Superior temporal gyrus (tissue), 1 donor: ENCODE data around the gene ADGRD2.

ENCODE experiments used
- DNase-seq: peaks from one replicate; pipeline ENCODE4 v3.0.0-alpha.2; 2016; ENCODE audit errors: extremely low spot score

Gene ADGRD2

GRCh38 chr9:124436320-124436719 lies 13.9 kb upstream of the ADGRD2 start:
- no peak for DNase-seq

DNA sequence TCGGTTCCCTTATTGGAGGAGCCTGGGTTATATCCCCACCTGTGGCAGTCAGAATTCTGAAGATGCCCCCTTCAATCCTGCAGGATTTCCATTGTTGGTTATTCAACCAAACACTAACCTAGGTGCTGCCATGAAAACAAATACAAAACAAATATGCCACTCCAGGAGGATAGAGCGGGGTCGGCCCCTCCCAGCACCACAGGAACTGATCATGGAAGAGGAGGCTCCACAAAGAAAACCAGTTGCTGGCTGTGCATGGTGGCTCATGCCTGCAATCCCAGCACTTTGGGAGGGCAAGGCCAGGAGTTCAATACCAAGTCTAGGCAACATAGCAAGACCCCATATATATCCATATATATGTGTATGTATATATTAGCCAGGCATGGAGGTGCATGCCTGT lies 13.2 kb upstream of the ADGRD2 start:
- no peak for DNase-seq

DNA sequence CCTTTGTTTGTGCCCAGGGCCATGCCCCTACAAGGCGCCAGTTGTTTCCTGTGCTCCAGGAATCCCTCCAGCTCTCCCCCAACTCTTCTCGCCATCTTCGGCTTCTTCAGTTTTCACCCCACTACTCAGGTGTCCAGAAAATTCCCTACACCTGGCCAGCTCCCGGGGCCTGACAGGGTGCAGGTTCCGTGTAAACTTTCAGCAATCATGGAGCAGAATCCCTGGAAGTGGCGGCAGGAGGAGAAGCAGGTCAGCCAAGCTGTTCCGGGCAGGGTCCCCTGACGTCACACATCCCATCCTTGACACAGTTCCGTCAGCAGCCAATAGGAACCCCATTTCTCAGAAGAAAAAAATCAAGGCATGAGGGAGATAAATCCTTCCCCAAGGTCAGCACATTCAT lies 12.2 kb upstream of the ADGRD2 start:
- no peak for DNase-seq

- no peak for DNase-seq
Observed at GRCh38 chr9:124439086-124439485, 11.2 kb upstream of the ADGRD2 start.

DNA sequence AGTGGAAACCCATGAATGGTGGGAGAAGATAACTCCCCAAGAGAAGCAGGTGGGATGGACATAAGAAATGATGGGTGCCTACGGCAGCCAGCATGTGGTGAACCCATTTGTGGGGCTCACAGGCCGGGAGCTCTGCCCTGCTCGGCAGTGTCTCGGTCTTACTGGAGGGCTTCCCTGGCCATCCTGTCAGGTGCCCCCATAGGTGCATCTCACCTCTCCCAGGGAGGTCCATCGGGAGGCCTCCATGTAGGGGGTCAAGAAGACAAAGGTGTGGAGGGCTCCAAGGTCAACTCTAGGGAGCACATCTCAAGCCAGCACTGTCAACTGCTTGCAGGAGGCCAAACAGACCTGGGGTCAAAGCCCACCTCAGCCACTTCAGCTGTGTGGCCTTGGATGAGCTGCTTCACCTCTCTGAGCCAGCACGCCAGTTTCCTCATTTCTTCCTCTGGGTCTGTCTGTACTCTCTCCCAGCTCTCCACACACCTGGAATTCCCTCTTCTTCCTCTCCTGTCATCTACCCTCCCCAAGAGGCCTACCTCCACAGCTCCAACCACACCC lies 10.5 kb upstream of the ADGRD2 start:
- no peak for DNase-seq

DNA sequence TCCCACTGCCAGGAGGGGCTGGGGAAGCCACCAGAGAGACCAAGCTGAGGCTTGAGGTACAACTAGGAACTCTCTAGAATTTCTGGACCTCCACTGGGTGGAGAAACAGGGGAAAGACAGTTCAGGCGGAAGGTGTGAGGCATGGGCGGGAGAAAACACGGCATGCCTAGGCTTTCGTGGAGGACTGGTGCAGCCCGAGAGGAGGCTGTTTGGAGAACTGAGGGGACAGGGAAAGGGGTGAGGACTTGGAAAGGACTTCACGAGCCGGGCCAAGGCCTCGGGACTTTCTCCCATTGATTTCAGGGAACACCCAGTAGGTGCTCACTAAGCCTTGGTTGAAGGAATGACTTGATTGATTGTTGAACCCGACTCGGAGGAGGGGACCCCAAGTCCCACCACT lies 9.5 kb upstream of the ADGRD2 start:
- DNase-seq, result no peak

GRCh38 chr9:124441291-124441690 lies 9.0 kb upstream of the ADGRD2 start:
- DNase-seq, result no peak

DNA sequence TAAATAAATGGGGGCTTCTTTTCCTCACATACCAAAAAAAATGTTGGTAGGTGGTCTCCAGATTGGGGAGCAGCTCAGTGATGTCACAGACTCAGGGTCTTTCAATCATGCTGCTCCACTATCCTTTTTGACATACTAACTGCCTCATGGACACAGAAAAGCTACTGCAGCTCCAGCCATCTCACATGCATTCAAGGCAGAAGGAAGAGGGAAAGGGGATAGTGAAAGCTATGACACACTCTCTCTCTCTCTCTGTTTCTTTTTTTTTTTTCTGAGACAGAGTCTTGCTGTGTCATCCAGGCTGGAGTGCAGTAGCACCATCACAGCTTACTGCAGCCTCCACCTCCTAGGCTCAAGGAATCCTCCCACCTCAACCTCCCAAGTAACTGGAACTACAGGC lies 7.9 kb upstream of the ADGRD2 start:
- no peak for DNase-seq

DNA sequence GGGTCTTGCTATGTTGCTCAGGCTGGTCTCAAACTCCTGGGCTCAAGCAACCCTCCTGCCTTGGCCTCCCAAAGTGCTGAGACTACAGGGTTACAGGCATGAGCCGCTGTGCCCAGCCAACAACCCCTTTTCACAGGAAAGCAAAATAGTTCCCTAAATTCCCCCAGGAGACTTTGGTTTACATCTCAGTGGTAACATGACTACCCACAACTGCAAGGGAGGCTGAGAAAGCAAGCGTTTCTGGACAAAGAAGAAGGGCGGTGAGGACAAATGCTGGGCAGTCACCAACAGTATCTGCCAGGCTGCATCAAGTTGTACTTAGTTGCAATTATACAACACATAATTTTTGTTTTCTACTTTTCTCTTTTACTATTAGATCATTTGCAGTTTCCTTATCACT lies 7.4 kb upstream of the ADGRD2 start:
- no peak for DNase-seq

- no peak for DNase-seq
Observed at GRCh38 chr9:124443625-124444024, 6.6 kb upstream of the ADGRD2 start.

- no peak for DNase-seq
Observed at GRCh38 chr9:124444166-124444565, 6.1 kb upstream of the ADGRD2 start.

GRCh38 chr9:124447297-124447661 lies 3.0 kb upstream of the ADGRD2 start:
- no peak for DNase-seq

DNA sequence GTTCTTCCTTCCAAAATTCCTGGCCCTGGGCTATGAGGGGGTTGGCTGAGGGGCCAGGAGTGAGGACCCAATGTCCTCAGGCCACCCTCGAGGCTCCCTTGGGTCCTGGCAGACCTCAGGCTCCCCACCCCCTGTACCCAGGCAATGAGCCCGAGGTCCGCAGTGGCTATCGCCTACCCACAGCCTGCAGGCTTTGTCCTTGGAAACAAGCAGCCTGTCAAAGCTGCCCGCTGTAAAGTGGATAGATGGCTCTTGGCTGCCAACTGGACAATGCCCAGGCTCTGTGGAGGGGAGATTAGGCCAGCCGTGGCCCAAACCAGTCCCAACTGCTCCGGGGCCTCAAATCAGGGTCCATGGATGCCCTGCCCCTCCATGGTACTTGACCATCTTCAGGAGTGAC lies 2.2 kb upstream of the ADGRD2 start:
- no peak for DNase-seq

GRCh38 chr9:124449381-124450151 lies 685 bp upstream of the ADGRD2 start:
- no peak for DNase-seq

- DNase-seq, result no peak
Observed at GRCh38 chr9:124450931-124451661, 845 bp downstream of the ADGRD2 start.

DNA sequence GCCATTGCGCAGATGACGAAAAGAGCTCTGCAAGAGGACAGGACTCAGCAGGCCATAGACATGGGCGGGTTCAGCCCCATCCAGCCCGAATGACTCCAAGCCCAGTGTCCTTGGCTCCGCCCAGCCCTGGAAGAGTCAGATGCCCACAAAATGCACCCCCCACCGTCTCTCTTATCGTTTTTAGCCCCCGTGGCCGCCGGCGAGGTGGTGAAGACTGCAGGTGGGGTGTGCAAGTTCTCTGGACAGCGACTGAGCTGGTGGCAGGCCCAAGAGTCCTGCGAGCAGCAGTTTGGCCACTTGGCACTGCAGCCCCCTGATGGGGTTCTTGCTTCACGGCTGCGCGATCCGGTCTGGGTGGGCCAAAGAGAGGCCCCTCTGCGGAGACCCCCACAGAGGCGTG lies 2.1 kb downstream of the ADGRD2 start:
- no peak for DNase-seq

DNA sequence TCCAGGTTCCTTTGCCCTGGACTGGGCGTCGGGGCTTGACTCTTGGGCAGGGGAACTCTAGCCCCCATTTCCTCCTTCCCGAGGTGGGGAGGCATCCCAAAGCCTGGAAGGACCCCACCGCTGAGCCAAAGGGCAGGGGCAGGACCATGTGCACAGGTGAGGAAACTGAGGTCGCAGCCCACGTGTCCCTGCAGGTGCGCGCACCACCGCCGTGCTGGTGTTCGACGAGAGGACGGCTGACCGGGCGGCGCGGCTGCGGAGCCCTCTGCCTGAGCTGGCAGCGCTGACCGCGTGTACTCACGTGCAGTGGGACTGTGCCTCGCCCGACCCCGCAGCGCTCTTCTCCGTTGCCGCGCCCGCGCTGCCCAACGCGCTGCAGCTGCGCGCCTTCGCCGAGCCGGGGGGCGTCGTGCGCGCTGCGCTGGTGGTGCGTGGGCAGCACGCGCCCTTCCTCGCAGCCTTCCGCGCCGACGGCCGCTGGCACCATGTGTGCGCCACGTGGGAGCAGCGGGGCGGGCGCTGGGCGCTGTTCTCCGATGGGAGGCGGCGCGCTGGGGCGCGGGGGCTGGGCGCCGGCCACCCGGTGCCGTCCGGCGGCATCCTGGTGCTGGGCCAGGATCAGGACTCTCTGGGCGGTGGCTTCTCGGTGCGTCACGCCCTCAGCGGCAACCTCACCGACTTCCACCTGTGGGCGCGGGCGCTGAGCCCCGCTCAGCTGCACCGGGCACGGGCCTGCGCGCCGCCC lies 2.8 kb downstream of the ADGRD2 start:
- DNase-seq, result no peak

DNA sequence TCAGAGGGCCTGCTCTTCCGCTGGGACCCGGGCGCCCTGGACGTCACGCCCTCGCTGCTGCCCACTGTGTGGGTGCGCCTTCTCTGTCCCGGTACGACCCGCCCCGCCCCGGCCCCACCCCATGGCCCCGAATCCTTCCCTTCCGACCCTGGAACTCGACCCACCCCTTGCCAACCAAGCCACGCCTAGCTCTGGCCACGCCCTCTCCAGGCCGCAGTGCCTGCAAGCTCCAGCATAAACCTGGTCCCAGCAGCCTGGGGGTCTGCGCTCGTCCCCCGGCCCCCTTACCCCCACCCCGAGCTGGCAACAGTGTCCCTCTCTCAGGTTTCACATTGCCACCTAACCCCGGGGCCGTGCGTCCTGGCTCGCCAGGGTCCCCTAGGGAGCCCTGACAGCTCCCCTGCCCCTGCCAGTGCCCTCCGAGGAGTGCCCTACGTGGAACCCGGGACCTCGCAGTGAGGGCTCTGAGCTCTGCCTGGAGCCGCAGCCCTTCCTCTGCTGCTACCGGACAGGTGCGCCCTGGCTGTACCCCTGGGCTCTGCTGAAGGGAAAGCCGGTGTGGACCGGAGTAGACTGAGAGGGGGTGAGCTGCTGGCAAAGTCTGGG lies 3.4 kb downstream of the ADGRD2 start:
- DNase-seq, result no peak

DNA sequence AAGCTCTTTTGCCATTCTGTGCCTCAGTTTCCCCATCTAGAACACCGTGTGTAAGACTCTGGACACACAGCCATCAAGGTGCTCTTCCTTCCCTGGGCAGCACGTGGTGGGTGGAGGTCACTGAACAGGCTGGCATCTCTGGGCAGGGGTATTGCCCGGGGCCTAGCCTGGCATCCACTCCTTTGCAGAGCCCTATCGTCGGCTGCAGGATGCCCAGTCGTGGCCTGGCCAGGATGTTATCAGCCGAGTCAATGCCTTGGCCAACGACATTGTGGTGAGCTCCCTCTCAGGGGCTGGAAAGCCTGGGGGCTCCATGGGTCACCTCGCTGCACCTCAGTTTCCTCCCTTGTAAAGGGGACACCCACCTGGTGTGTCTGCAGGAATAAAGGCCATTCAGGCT lies 4.0 kb downstream of the ADGRD2 start:
- no peak for DNase-seq

DNA sequence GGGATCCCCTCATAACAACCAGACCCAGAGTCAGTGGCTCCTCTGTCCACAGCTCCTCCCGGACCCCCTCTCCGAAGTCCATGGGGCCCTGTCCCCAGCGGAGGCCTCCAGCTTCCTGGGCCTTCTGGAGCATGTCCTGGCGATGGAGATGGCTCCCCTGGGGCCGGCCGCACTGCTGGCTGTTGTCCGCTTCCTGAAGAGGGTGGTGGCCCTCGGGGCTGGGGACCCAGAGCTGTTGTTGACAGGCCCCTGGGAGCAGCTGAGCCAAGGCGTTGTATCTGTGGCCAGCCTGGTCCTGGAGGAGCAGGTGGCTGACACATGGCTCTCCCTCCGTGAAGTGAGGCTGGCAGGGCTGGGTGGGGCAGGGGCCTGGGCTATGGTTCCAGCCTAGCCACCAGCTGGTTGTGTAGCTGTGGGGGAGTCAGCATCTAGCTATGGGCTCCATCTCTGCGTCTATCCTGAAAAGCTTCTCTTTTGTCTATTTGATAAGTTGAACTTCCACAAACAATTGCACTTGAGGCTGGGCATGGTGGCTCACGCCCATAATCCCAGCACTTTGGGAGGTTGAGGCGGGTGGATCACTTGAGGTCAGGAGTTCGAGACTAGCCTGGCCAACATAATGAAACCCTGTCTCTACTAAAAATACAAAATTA lies 4.7 kb downstream of the ADGRD2 start:
- DNase-seq, result no peak

GRCh38 chr9:124455820-124456219 lies 5.6 kb downstream of the ADGRD2 start:
- no peak for DNase-seq
